ENCODE data around the gene TSPAN11.

TSPAN11 gene

DNA sequence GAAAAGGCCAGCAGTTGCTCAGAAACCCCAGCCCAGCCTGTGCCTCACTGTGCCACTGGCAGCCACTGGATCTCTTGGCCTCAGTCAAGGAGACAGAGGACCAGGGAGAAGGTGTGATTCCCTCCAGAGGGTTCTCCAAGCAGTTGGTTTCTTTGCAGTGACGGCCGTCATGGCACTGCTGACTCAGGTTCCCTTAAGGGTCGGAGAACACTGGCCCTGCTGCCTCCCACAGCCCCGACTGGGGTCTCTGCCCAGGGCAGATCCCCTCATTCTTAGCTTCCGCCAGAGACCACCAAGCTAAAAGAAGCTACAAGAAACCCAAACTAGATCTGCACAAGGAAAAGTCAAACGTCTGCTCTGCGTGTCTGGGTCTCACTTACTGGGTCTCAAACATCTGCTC is 16.4 kb downstream of the TSPAN11 start:
- Histone ChIP-seq H3F3A (ENCODE audit: insufficient read depth) (no peaks in the 10 kb centered on the region), H3K9me3 (ENCODE audit: insufficient read depth, low read length) (no peaks in the 10 kb centered on the region), H4K20me1 (ENCODE audit: low read depth, low read length) (no peaks in the 10 kb centered on the region), H3K79me2 (ENCODE audit: insufficient read depth, low read length) (no peaks in the 10 kb centered on the region), H3K36me3 (ENCODE audit: low read length) (no peaks in the 10 kb centered on the region), H3K27ac (ENCODE audit: low read depth, low read length) (no peak overlapping the region), H2AFZ (ENCODE audit: low read depth, low read length, severe bottlenecking) (no peak overlapping the region), H3K9ac (ENCODE audit: low read length) (no peak overlapping the region), H3K9me2 (replicated peaks; ENCODE audit: insufficient read depth, low read length) (no peaks in the 10 kb centered on the region), H3K27me3 (ENCODE audit: low read length) (no peaks in the 10 kb centered on the region), H3K4me2 (ENCODE audit: low read depth, low read length, poor library complexity, severe bottlenecking) (no peak overlapping the region), H3K4me3 (ENCODE audit: insufficient read depth, low read length, poor library complexity, severe bottlenecking) (no peak overlapping the region)
- TF ChIP-seq, protein P1, sequence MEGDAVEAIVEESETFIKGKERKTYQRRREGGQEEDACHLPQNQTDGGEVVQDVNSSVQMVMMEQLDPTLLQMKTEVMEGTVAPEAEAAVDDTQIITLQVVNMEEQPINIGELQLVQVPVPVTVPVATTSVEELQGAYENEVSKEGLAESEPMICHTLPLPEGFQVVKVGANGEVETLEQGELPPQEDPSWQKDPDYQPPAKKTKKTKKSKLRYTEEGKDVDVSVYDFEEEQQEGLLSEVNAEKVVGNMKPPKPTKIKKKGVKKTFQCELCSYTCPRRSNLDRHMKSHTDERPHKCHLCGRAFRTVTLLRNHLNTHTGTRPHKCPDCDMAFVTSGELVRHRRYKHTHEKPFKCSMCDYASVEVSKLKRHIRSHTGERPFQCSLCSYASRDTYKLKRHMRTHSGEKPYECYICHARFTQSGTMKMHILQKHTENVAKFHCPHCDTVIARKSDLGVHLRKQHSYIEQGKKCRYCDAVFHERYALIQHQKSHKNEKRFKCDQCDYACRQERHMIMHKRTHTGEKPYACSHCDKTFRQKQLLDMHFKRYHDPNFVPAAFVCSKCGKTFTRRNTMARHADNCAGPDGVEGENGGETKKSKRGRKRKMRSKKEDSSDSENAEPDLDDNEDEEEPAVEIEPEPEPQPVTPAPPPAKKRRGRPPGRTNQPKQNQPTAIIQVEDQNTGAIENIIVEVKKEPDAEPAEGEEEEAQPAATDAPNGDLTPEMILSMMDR (IDR thresholded peaks at IDR 0.05; ENCODE audit: insufficient read depth, low read length, poor library complexity, severe bottlenecking) = no peak
- TF ChIP-seq EZH2phosphoT487 (conservative IDR thresholded peaks at IDR 0.05; ENCODE audit: low read length) = no peak

DNA sequence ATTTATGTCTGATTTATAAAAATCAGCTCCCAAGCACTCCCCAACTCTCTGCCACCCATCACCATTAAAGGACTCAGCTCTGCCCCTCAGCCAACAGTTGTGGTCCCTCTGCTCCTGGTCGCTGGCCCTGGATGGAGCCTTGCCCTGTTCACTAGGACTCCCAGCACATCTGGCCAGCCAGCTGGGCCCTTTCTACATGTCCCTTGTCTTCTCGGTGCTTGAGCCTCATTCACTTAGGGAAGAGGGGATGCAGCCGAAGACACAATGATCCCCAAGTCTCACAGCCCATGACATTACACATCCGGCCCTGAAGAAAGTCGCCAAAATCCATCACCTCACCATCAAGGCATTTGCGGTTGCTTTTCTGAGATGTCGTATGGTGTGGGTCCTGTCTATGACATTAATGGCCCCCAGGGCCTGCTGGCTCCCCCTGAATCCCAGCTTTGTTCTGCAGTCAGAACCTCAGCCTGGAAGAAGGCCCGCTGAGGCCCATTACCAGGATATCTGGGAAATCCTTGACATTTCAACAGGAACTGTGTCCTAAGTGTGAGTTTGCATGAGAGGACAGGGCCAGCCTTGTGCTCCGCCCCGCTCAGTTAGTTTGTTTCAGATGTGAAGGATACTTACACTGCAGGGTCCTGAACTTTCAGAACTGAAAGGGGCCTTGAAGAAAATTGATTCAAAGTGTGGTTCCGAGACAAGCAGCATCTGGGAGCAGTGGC is 19.1 kb downstream of the TSPAN11 start:
- no peak overlapping the region for H3K9ac ChIP-seq (ENCODE audit: low read length)
- H3K9me2 ChIP-seq (replicated peaks; ENCODE audit: insufficient read depth, low read length) = no peaks in the 10 kb centered on the region
- no peaks in the 10 kb centered on the region for H4K20me1 ChIP-seq (ENCODE audit: low read depth, low read length)
- no peaks in the 10 kb centered on the region for H3F3A ChIP-seq (ENCODE audit: insufficient read depth)
- H3K4me2 ChIP-seq (ENCODE audit: low read depth, low read length, poor library complexity, severe bottlenecking) = no peak overlapping the region
- no peak overlapping the region for H2AFZ ChIP-seq (ENCODE audit: low read depth, low read length, severe bottlenecking)
- TF ChIP-seq EZH2phosphoT487 (conservative IDR thresholded peaks at IDR 0.05; ENCODE audit: low read length) = no peak
- TF ChIP-seq, protein P1 (IDR thresholded peaks at IDR 0.05; ENCODE audit: insufficient read depth, low read length, poor library complexity, severe bottlenecking) = no peak
- no peaks in the 10 kb centered on the region for H3K27me3 ChIP-seq (ENCODE audit: low read length)
- H3K36me3 ChIP-seq (ENCODE audit: low read length) = no peaks in the 10 kb centered on the region
- no peak overlapping the region for H3K27ac ChIP-seq (ENCODE audit: low read depth, low read length)
- H3K79me2 ChIP-seq (ENCODE audit: insufficient read depth, low read length) = no peaks in the 10 kb centered on the region
- H3K9me3 ChIP-seq (ENCODE audit: insufficient read depth, low read length) = no peaks in the 10 kb centered on the region
- H3K4me3 ChIP-seq (ENCODE audit: insufficient read depth, low read length, poor library complexity, severe bottlenecking) = no peak overlapping the region

DNA sequence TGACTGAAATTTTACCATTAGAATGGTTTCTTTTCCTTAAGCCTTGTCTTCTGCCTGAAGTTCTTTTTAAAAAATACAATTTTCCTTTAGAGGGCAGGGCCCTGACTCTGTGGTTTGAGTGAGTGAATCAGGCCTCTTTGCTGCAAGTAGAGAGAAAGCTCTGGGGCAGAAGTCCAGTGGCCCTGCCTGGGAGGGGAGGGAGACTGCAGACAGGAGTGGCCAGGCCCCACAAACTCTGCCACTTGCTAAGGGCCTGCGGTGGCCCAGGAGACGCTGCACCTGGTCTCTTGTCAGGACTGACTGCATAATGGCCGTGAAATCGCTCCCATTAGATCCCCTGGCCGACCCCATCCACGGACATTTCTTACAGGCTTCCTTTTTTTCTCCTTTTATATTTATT is 25.5 kb downstream of the TSPAN11 start:
- Histone ChIP-seq H3F3A (ENCODE audit: insufficient read depth) (no peaks in the 10 kb centered on the region), H3K36me3 (ENCODE audit: low read length) (no peaks in the 10 kb centered on the region)

More for the DNA sequence above, 25.5 kb downstream of the TSPAN11 start:
- Histone ChIP-seq H4K20me1 (ENCODE audit: low read depth, low read length) (no peaks in the 10 kb centered on the region), H3K9me3 (ENCODE audit: insufficient read depth, low read length) (no peaks in the 10 kb centered on the region), H3K27me3 (ENCODE audit: low read length) (no peaks in the 10 kb centered on the region), H2AFZ (ENCODE audit: low read depth, low read length, severe bottlenecking) (no peak overlapping the region), H3K9me2 (replicated peaks; ENCODE audit: insufficient read depth, low read length) (no peaks in the 10 kb centered on the region), H3K27ac (ENCODE audit: low read depth, low read length) (no peak overlapping the region), H3K4me3 (ENCODE audit: insufficient read depth, low read length, poor library complexity, severe bottlenecking) (no peak overlapping the region), H3K4me2 (ENCODE audit: low read depth, low read length, poor library complexity, severe bottlenecking) (no peak overlapping the region), H3K79me2 (ENCODE audit: insufficient read depth, low read length) (no peaks in the 10 kb centered on the region), H3K9ac (ENCODE audit: low read length) (no peak overlapping the region)
- no peak for TF ChIP-seq EZH2phosphoT487 (conservative IDR thresholded peaks at IDR 0.05; ENCODE audit: low read length)
- TF ChIP-seq, protein P1 (IDR thresholded peaks at IDR 0.05; ENCODE audit: insufficient read depth, low read length, poor library complexity, severe bottlenecking) = no peak

All from SU-DHL-6 (cell line).